Measurements from ENCODE around the gene TMEM18.
"Not testable (repeated sequence)": the region's sequence is repeated elsewhere in the genome, so short reads cannot be mapped to it uniquely, and the experiment has no call there.

Gene TMEM18

DNA sequence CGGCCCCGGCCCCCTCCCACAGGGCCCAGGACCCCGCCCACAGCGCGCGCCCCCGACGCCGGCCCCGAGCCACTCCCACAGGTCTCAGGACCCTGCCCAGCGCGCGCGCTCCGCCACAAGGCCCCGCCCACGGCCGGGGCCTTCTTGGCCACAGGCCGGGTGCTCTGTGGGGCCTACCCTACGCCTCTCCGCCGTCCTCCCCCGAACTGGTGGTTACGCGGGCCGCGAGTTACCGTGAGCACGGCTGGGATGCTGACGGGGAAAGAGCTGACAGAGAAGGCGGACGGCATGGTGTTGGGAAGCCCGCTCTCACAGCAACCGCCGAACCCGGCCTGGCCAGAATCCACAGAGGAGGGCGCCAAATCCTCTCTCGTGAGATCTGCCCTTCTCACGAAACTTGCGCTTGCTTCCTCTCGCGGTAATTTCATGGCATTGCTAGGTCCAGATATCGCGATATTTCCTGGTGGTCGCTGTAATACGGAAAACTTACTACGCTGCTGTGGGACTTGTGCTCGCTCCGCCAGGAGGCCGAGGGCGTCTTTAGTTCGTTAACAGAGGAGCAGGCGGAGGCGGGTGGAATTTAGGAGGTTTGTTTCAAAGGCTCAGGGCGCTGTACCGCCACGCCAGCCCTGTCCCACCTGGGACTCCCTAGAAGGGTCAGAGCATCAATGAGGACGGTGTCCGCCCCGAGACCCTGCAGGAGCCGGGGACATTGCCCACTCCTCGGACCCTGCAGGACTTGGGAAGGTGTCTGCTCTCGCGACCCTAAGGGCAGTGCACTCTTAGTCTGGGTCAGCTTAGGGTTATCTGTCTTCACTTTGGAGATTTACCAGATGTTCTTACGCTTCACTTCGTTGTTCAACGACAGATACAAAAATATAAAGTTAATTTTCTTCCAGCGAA lies at the start of gene TMEM18:
TSS of gene TMEM18 (minus strand) at position 351 of the 903 bp plus-strand sequence. CDS start at position 290, 61 bp downstream.
- DNase-seq: peak; percentile 99

DNA sequence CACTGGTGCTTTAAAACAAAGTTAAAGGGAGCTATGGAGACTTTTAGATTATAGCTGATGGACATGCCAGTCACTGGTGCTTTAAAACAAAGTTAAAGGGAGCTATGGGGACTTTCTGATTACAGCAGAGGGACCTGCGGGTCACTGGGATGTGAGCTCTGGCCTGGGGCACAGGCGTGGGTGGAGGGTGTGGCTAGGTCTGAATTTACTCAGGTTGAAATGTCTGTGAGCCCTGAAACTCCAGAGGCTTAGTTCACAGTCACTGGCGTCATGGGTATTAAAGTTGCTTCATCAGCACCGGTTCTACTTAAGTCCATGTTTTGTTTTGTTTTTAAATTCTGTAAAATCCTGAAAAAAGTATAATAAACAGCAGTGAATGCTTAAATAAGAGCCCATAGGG lies 49.0 kb upstream of the TMEM18 start:
- no peak for DNase-seq

DNA sequence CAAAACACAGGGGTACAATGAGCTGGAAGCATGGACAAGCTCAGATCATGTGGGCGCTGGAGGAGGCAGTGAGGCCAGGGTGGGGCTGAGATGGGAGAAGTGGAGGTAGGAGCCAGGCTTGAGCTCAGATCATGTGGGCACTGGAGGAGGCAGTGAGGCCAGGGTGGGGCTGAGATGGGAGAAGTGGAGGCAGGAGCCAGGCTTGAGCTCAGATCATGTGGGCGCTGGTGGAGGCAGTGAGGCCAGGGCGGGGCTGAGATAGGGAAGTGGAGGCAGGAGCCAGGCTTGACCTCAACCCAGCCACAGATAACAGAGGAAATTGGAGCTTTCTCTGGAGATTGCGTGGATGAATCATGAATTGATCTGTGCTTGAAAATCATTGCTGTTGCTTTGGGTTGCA lies 48.3 kb upstream of the TMEM18 start:
- DNase-seq: no peak

DNA sequence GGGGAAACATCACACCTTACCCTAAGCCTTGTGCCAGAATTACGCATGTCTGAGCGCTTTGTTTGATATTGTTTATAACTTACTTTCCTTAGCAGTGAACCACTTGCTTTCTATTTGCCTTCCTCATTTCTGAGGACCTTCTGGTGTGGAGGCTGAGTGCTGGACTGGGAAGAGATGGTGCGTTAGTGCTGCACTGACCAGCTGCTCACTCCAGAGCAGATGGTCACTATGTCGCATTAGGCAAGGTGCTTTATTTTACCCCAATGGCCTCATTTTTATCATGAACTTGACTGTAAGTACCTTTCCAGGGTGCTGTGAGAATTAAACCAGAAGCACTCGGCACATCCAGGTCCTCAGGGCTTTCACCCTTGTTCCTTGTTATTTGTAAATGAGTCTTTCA lies 46.6 kb upstream of the TMEM18 start:
- no peak for DNase-seq

DNA sequence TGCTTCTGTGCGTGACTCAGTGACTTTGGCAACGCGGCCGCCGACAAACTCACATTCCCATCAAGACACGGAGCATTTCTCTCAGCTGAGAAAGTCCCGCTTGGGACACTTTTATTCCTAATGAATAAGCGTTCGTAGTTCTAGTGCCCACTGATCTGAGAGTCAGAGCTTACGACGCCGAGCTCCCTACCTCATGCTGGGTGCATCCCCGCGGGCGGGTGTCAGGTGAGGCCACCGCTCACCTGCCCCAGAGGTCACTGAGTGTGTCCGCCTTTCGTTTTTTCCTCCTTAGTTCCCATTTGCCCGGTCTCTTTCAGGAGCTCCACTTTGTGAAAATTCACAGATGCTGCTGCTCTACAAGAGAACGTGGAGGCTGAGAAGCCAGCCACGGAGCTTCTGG lies 43.6 kb upstream of the TMEM18 start:
- DNase-seq: no peak

DNA sequence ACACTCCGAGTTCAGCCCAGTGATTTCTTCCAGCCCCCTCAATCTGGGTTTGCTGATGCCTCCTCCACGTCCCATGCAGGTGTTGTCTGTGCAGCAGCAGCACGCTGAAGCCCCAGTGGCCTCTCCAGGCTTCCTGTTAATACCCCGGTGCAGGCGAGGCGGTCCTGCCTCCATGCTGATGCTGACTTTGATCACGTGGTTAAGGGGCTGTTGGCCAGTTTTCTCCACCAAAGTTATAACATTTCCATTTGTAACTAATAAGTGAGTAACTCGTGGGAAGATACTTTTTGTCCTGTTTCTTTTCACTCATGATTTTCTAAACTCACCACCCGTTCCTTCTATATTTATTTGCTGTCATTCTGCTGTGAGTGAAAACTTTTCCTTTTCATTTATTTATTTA lies 42.5 kb upstream of the TMEM18 start:
- DNase-seq: no peak

DNA sequence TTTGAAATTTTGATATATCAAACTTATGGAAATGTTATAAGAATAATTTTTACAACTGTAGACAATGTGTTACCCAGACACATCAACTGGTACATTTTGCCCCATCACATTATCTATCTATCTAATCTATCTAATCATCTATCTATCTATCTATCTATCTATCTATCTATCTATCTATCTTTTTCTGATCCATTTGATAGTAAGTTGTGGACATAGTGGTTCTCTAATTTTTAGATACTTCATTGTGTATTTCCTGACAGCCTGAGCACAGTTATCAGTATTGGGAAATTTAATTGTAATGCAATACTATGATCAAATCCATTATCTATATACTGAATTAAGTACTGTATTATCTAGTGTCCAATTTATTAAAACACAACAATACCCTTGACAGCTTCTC lies 42.0 kb upstream of the TMEM18 start:
- DNase-seq: no peak

DNA sequence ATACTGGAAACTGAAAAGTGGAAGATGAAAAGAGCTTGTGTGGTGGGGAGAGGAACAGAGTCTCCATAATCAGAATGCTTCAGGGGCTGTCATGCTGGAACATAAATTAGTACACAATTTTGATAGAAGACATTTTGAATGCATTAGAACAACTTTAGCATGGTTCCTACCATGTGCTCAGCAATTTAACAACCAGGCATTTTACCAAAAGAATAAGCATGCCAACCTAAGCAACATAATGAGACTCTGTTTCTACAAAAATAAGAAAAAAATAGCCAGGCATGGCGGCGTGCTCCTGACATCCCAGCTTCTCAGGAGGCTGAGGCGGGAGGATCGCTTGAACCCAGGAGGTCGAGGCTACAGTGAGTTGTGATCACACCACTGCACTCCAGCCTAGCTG lies 40.5 kb upstream of the TMEM18 start:
- no peak for DNase-seq

DNA sequence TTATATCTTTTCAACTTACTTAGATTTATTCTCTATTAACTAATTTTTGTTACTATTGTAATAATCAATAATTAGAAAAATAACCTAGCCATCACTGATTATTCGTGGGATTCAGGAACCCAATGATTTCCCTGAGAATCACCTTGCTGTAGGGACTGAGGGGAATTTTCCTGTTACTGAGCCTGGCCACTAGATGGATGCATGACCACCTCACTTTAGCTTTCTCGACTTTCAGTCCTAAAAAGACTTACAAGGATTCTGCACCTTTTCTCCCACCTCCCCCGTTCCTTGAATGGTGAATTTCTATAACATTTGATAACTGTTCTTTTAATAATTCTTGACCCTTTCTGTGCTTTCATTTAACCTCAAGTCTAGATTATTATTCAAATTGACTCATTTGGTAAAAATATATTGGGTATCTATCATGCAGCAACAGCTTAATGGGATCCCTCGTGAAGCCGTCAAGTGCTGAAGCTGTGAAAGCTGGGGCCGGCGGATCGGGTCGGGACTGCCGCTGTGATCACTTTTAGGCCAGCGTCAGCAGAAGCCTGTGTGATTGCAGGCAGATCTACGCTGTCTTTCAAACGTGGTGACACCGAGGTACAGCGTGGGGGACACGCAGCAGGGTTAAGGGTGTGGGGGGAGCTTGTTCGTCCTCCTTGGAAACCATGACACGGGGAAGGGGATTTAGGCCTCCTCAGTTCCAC lies 38.8 kb upstream of the TMEM18 start:
- DNase-seq: peak; percentile 8

DNA sequence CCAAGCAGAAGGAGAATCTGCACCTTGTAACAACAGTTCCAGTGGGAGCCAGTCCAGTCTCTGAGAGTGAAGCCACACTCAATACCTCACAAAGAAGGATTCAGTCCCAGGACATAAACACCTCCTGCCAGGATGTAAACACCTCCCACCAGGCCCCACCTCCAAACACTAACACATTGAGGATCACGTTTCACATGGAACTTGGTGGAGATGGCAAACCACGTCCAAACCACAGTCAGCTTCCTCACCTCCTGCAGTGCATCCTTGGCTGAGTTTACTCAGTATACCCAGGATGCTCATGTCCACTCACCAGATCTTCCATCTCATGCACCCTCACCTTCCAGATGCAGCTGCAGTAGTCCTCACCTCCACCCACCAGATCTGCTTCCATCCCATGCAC lies 37.8 kb upstream of the TMEM18 start:
- no peak for DNase-seq

DNA sequence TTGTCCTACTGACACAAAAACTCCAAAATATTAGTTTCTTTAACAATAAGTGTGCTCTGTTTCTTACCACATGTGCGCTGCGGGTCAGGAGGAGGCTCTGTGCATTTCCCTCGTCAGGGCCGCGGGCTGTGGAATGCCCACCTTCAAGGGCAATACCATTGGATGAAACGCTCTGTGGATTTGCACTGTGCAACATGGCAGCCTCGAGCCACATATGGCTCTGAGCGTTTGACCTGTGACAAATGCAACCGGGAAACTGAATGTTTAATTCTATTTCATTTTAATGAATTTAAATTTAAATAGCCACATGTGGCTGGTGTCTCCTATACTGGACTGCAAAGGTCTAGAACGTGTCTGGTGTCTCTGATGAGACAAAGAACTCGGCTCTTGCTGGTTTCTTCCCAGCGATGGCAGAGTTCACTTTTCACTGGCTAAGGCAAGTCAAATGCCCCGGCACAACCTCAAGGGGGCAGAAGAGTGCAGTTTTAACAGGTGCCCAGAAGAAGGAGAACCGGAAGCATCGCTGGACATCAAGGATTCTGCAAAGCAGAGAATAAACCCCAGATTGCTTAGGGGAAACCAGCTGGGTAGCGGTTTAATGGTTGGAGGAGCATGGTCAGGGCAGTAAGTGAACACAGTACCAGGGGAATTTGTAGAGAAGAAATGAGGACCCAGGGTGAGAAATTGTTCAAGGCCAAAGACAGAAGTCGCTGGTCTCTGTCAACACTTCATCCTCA lies 37.0 kb upstream of the TMEM18 start:
- peak; percentile 80 for DNase-seq

DNA sequence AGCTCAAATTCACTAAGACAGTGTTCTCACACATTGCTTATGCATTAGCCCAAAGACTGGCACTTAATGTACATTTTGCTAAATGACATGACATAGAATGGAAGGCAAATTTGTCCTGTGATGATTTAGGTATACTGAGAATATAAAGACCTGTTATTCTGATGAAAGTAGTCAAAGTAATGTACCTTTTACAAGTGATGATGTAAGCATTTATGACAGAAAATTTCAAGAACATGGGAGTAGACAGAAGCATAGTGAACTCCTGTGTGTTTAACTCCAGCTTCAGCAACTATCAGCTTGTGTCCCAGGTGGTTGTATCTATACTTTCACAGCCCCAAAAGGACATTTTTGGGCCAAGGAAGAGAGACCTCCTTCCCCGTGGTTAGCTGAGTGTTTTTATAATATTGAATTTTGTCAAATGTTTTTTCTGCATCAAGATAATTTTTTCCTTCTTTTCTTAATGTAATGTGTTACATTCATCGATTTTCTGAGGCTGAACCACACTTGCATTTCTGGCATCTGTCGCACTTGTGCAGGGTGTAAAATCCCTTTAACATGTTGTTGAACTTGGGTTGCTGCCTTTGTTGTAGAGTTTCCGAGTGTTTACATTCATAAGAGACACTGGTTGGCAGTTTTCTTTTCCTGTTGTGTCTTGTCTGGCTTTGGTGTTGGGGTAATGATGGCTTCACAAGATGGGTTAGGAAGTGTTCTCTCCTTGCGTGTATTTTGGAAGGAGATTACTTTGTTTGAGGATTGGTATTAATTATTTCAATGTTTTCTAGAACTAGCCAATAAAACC lies 33.9 kb upstream of the TMEM18 start:
- DNase-seq: no peak

DNA sequence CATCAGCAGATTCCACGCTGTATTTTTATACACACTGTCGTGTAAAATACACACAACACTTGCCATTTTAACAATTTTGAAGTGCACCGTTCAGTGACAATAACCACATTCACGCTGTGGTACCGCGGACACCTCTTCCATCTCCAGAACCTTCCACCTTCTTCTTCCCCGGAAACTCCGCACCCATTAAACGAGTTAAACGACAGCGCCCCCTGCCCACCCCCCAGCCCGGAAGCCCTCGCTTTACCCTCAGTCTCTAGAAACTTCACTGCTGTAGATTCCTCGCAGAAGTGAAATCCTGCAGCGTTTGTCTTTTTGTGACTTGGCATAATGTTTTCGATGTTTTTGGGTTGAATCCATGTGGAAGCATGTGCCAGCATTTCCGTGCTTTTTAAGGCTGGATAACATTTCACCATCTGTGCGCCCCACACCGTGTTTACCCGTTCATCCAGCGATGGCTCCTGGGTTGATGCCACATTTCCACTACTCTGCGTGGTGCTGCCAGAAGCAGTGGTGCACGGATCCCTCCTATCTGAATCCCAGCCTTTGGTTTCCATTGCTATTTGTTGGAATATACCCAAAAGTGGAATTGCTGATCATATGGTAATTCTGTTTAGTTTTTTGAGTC lies 32.0 kb upstream of the TMEM18 start:
- DNase-seq: no peak

DNA sequence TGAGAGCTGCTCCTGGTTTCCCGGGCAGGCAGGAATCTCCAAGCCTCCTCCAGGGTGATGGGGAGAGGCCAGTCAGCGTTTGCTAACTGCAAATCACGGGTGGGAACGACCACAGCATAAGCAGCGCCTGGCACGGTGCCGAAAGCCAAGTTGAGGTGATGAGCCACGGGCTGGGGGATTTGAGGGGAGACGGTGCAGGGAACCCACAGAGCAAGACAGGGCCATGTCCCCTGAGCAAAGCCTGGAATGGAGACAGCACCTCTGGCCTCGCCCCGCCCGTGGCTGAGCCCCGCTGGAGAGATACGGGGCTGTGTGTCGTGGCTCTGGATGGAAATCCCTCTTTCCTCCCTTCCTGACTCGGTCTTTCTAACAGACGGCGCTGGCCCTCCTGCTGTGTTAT lies 31.5 kb upstream of the TMEM18 start:
- DNase-seq: no peak

DNA sequence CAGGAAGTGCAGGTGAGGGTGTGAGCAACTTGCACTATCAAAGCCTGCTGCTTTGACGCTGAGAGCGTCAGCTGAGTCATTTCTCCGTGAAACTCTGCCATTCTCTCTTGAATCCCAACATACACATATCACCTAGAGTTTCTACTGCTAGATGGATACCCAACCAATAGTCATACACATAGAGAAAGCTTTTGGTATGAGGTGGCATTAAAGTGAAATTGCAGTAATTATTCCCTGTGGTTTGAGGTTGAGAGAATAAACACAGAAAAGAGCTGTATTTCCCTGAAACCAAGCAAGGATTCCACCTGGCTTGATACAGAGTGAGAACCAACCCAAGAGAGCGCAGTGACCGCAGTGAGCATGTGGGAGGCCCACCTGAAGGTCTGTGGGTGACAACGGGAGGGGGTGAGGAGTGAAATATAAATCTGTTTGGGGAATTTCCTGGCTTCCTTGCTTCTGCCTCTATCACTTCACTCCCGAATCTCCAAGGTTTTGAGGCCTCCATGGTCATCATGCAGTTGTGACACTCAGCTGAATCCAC lies 28.8 kb upstream of the TMEM18 start:
- no peak for DNase-seq

DNA sequence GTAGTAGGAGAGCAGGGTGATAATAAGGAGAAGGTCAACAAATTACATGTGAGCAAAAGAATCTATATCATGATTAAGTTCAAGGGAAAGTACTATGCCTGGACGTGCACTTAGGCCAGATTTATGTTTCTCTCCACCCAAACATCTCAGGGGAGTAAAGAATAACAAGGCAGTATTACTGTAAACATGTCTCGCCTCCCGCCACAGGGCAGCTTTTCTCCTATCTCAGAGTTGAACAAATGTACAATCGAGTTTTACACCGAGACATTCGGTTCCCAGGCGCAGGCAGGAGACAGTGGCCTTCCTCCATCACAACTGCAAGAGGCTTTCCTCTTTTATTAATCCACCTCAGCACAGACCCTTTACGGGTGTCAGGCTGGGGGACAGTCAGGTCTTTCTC lies 25.6 kb upstream of the TMEM18 start:
- DNase-seq: not testable (repeated sequence)

DNA sequence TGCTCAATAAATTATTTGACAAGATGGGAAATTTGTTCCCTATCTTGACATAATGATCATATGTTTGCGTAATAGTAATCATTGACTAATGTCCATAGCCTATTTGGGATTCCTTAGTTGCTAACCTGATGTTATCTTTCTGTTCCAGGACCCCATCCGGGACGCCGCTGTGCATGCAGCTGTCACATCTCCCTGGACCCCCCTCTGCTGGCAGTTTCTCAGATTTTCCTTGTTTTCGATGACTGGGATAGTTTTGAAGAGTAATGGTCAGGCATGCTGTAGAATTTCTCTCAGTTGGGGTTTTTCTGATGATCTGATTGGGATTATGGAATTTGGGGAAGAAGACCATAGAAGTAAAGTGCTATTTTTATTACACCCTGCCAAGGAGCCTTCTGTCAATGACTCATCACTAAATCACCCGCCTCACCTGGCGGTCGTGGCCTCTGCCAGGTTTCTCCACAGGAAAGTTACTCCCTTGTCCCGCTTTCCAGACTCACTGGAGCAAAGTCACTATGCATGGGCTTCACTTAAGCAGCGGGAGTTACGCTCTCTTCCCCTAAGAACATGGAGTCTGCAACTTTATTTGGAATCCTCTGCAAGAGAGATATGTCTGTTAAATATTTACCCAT lies 19.9 kb upstream of the TMEM18 start:
- no peak for DNase-seq

DNA sequence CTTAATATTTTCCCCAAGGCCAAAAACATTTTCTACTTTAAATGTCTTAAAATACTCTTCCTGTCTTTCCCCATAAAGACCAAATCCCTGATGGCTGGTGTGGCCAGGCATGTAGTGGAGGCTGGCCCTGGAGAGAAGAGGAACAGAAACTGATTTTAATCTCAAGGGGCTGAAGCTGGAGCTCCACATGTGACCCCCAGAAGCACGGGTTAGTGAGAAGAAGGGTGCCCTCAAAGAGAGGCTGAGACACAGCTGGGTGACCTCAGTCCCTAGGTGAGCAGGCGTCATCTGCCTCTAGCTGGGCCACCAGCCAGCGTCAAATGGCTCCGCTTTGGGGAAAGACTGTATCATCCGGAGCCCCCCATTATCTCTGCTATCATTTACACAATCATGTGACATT lies 19.3 kb upstream of the TMEM18 start:
- no peak for DNase-seq

DNA sequence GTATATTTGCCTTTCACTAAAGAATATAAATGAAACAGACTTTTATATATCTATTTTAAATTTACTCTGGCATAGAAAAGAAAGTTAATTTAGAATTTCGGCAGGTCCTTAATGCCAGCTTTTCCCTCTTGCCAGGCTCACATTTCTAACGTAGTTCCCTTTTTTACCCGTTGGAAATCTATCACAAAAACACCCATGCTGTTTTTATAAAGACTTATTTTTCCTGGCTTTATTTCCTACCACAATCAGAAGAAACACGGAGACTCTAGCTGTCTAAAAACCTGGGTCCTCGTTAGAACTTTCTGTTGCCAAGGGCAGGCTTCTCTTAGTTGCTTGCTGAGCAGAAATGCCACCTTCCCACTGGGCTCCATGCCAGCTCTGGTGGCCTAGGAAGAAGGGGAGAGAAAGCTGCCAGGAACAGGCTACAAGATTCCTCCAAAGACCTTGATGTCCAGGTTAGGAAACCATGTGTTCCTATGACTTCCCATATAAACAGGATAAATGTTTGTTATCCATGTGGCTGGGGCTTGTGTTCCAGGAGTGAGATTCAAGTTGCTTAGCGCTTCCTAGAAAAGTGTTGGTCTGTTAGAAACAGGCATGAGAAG lies 17.8 kb upstream of the TMEM18 start:
- DNase-seq: no peak

DNA sequence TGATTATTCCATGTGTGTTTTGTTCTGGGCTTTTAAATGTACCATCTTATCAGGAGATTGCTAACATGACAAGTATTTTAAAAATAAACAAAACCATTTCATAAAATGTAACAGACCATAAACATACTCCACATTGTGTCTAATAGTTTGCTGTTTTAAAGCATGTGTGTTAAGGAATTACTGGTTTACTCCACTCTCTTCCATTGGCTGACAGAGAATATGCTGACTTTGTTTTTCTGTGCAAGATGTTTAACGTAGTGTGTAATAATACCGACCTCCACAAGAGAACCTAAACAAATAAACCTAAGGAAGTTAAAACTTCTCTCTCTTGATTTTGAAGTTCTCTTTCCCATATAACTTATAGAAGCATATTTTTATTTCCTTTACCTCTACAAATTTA lies 17.0 kb upstream of the TMEM18 start:
- DNase-seq: no peak

DNA sequence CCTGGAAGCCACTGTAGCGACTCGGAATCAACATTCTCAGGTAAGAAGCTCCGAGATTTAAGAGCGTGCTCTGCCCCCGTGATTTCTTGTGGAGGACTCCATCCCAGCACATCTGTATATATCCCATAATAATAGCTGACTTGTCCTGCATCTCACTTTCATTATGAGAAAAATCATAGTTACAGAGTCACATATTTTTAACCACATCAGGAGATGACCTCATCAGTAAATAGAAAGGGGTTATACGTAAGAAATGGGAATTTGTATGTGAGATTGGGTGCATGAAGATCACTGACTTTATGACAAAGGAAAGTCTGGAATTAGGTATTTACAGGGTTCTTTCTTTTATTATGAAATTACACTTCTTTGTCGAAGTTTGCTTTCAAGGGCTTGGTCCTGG lies 16.4 kb upstream of the TMEM18 start:
- DNase-seq: no peak

Data from hematopoietic multipotent progenitor cell treated with erythropoietin and hydrocortisone succinate and interleukin-3 and kit ligand, for 6 days (in vitro differentiated cells).